Calu3 (cell line): ENCODE results near the gene HOXA10. TPM values are rescaled to one million over a fixed set of nuclear protein-coding genes. Genes with fewer than 3 reads are reported as not detected.

ENCODE experiments used
- BruUV-seq: library from RNA; stranded (reverse); fragments of 400-500 nt; replicated peaks from 2 replicates; lab custom pipeline; 2021; lab: Mats Ljungman, UMichigan
- CTCF ChIA-PET: fragments of 300-600 bp; sonication (Branson Sonifier 250); formaldehyde crosslinking; loops from one replicate; lab custom pipeline; 2022; ENCODE audit warnings: antibody characterized with exemption; lab: Charles Lee
- DNase-seq: peaks from one replicate; pipeline ENCODE4 v3.0.0; 2022
- H3K27ac Mint-ChIP-seq: one replicate; pipeline ENCODE4 v1.8.0; 2022; ENCODE audit warnings: mixed read lengths; ENCODE audit not compliant: unreplicated experiment
- H3K27me3 Mint-ChIP-seq: one replicate; pipeline ENCODE4 v1.8.0; 2022; ENCODE audit warnings: mixed read lengths; ENCODE audit not compliant: unreplicated experiment
- H3K36me3 Mint-ChIP-seq: one replicate; pipeline ENCODE4 v1.8.0; 2022; ENCODE audit warnings: mild to moderate bottlenecking, moderate library complexity, mixed read lengths; ENCODE audit not compliant: insufficient read depth, unreplicated experiment
- H3K4me1 Mint-ChIP-seq: one replicate; pipeline ENCODE4 v1.8.0; 2022; ENCODE audit warnings: mild to moderate bottlenecking, low read depth, mixed read lengths; ENCODE audit not compliant: unreplicated experiment
- H3K4me3 Mint-ChIP-seq: one replicate; pipeline ENCODE4 v1.8.0; 2022; ENCODE audit warnings: mild to moderate bottlenecking, low read depth, moderate library complexity, mixed read lengths; ENCODE audit not compliant: unreplicated experiment
- H3K9me3 Mint-ChIP-seq: one replicate; pipeline ENCODE4 v1.8.0; 2022; ENCODE audit warnings: low read depth, mixed read lengths; ENCODE audit not compliant: unreplicated experiment
- CTCF ChIP-seq: fragments of 200-600 bp; IDR thresholded peaks from one replicate; pipeline ENCODE4 v1.8.0; 2022; ENCODE audit warnings: antibody characterized with exemption; ENCODE audit not compliant: unreplicated experiment
- intact Hi-C: fragments of 100-400 bp; cut with micrococcal nuclease; formaldehyde crosslinking; loops from one replicate; pipeline ENCODE4 v1.10.0; 2022; ENCODE audit not compliant: unreplicated experiment
- total RNA-seq: library from RNA; stranded (reverse); gene quantifications from 2 replicates; pipeline ENCODE4 v1.2.3, GENCODE V29; 2022

HOXA10 gene
- total RNA-seq, 1 experiment from 2014 or later: 11.8 TPM

GRCh38 chr7:27185013-27185853 is 11.1 kb upstream of the HOXA10 start, which contains the start of gene HOXA11:
Gene HOXA11, minus strand, starts transcription at chr7:27185232. Its CDS starts 88 bp downstream, at chr7:27185144.
- H3K27ac Mint-ChIP-seq: no peak within 1 kb of the TSS
- DNase-seq: no peak
- peaks cover 7% of the 10 kb centered on the region for H3K4me1 Mint-ChIP-seq
- H3K27me3 Mint-ChIP-seq: peaks cover 58% of the 10 kb centered on the region
- BruUV-seq: no TSS peak
- peaks cover 21% of the 10 kb centered on the region for H3K36me3 Mint-ChIP-seq
- no peak for TF ChIP-seq CTCF
- peak within 1 kb of the TSS; percentile 74 for H3K4me3 Mint-ChIP-seq
- H3K9me3 Mint-ChIP-seq: no peaks in the 10 kb centered on the region
- CTCF ChIA-PET: interaction anchor here (0.6 to 1.5 kb wide), 3 partner anchors 11 to 876 kb away, joined by 3 to 8 read pairs (median 4); no protein-coding TSS in a partner anchor
- intact Hi-C loops: no loop called here

GRCh38 chr7:27184337-27185012 is 10.4 kb upstream of the HOXA10 start:
- intact Hi-C loops: no loop called here
- peaks cover 14% of the 10 kb centered on the region for H3K4me1 Mint-ChIP-seq
- peak; percentile 66 for DNase-seq
- peaks cover 51% of the 10 kb centered on the region for H3K27me3 Mint-ChIP-seq
- no peak overlapping the region for H3K27ac Mint-ChIP-seq
- CTCF ChIA-PET: interaction anchor here (0.6 to 1.5 kb wide), 5 partner anchors 12 to 877 kb away, joined by 3 to 8 read pairs (median 4); no protein-coding TSS in a partner anchor
- peak overlapping the region; percentile 74 for H3K4me3 Mint-ChIP-seq
- H3K36me3 Mint-ChIP-seq: peaks cover 21% of the 10 kb centered on the region
- no peak for TF ChIP-seq CTCF
- no TSS peak for BruUV-seq
- no peaks in the 10 kb centered on the region for H3K9me3 Mint-ChIP-seq

- DNase-seq: no peak
- H3K4me3 Mint-ChIP-seq: peak overlapping the region; percentile 74
- peaks cover 18% of the 10 kb centered on the region for H3K4me1 Mint-ChIP-seq
- intact Hi-C loops: no loop called here
- peaks cover 21% of the 10 kb centered on the region for H3K36me3 Mint-ChIP-seq
- BruUV-seq: no TSS peak
- H3K9me3 Mint-ChIP-seq: no peaks in the 10 kb centered on the region
- H3K27ac Mint-ChIP-seq: no peak overlapping the region
- no peak for TF ChIP-seq CTCF
- H3K27me3 Mint-ChIP-seq: peaks cover 44% of the 10 kb centered on the region
- CTCF ChIA-PET: interaction anchor here (0.7 to 1.5 kb wide), 3 partner anchors 12 to 450 kb away, joined by 3 to 8 read pairs (median 3); no protein-coding TSS in a partner anchor
Observed at GRCh38 chr7:27183682-27184336, 9.7 kb upstream of the HOXA10 start.
